Stimulated activated CD4-positive, alpha-beta T cell treated with anti-CD3 and anti-CD28 coated beads, Interleukin-2, amount 100 ng/mL, for 48 hours (primary cell): ENCODE measurements around the gene KRT83.

Experiments used
- DNase-seq, 2 donors: peaks; one replicate each; pipeline ENCODE4 v3.0.0-alpha.2; 2020

The KRT83 gene

GRCh38 chr12:52327830-52328500, 6.8 kb upstream of the KRT83 start:
- DNase-seq: no peak

- DNase-seq: peak; percentile 54 to 70
Measured at GRCh38 chr12:52327052-52327829, 6.0 kb upstream of the KRT83 start.

- no peak for DNase-seq
Measured at GRCh38 chr12:52324153-52324444, 2.9 kb upstream of the KRT83 start.

GRCh38 chr12:52323416-52324152, 2.4 kb upstream of the KRT83 start:
- no peak for DNase-seq

GRCh38 chr12:52323001-52323400, 1.8 kb upstream of the KRT83 start:
- DNase-seq: no peak

- no peak for DNase-seq
Measured at GRCh38 chr12:52322069-52322468, 871 bp upstream of the KRT83 start.

GRCh38 chr12:52321418-52321817, 220 bp upstream of the KRT83 start:
- DNase-seq: no peak

GRCh38 chr12:52319097-52319496, 2.1 kb downstream of the KRT83 start:
- no peak for DNase-seq

GRCh38 chr12:52318241-52318990, 2.8 kb downstream of the KRT83 start:
- no peak for DNase-seq

- DNase-seq: no peak
Measured at GRCh38 chr12:52317468-52318052, 3.6 kb downstream of the KRT83 start.

GRCh38 chr12:52316701-52317100, 4.5 kb downstream of the KRT83 start:
- no peak for DNase-seq

- no peak for DNase-seq
Measured at GRCh38 chr12:52316290-52316689, 4.9 kb downstream of the KRT83 start.

- DNase-seq: peak; percentile 16 to 27
Measured at GRCh38 chr12:52315721-52316120, 5.5 kb downstream of the KRT83 start.

GRCh38 chr12:52314511-52314910, 6.7 kb downstream of the KRT83 start:
- no peak for DNase-seq

- no peak for DNase-seq
Measured at GRCh38 chr12:52313926-52314325, 7.3 kb downstream of the KRT83 start.

GRCh38 chr12:52313461-52313860, 7.7 kb downstream of the KRT83 start:
- no peak for DNase-seq

GRCh38 chr12:52312086-52312485, 9.1 kb downstream of the KRT83 start:
- DNase-seq: no peak

GRCh38 chr12:52311285-52311648, 9.9 kb downstream of the KRT83 start:
- no peak for DNase-seq

- no peak for DNase-seq
Measured at GRCh38 chr12:52310622-52311284, 10.4 kb downstream of the KRT83 start.

GRCh38 chr12:52308806-52309425, 12.3 kb downstream of the KRT83 start:
- no peak for DNase-seq

GRCh38 chr12:52307836-52308805, 13.1 kb downstream of the KRT83 start:
- DNase-seq: peak; percentile 29 to 54
